ENCODE measurements around the gene PCDH9.

The PCDH9 gene

GRCh38 chr13:67229481-67230403 lies at the start of gene PCDH9:
Gene PCDH9 (minus strand): TSS chr13:67230336. CDS start chr13:67228440, 1,896 bp downstream.
- H3K4me3 ChIP-seq (ENCODE audit: low read depth, low read length): peak within 1 kb of the TSS; percentile 96
- no peak for TF ChIP-seq CTCF (IDR thresholded peaks at IDR 0.05; ENCODE audit: low read depth, low read length)

GRCh38 chr13:67278235-67278634 lies 48.1 kb upstream of the PCDH9 start:
- no peak for TF ChIP-seq CTCF (IDR thresholded peaks at IDR 0.05; ENCODE audit: low read depth, low read length)
- no peak overlapping the region for H3K4me3 ChIP-seq (ENCODE audit: low read depth, low read length)

DNA sequence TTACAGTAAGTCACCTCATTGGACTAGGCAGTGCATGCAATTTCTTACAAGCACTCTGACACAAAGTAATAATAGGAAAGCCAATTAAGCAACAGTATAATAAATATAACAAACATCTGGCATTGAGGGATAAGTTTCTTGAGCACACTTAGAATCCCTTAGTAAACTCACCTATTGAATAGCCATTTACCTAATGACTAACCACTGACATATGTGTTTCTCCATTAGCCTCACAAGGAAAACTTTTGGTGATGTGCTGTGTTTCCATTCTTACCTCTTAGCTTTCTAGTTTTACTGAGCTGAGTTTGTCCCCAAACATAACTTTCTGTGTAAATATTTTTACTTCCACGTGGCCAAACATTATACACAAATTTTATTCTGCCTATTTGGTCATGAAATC lies 47.4 kb upstream of the PCDH9 start:
- H3K4me3 ChIP-seq (ENCODE audit: low read depth, low read length): no peak overlapping the region
- TF ChIP-seq CTCF (IDR thresholded peaks at IDR 0.05; ENCODE audit: low read depth, low read length): no peak

DNA sequence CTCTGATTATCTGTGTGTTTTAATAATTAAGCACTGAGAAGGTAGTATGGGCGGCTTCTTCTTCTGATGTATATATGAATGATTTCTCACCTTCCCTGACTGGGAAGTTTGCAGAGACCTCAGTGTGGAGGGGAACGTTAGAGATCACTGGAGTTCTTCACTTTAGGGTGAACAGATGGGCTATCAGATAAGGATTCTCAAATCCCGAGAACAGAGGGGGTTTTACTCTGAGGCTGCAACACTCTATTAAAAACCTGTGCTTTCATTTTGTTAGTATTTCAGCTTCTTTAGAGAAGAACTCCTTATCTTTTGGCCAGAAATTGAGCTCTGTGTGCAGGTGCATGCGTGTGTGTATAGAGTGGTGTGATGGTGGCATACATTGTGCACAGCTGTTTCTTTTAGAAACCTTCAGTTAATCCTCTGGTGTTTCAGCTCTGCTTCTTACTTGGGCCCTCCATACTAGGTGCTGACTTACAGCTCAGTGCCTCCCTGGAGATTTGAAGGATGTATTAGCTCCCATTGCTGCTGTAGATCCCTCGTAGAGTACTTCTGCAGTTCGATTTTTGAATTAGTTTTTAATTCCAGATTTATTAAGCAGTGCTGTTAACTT lies 45.3 kb upstream of the PCDH9 start:
- no peak for TF ChIP-seq CTCF (IDR thresholded peaks at IDR 0.05; ENCODE audit: low read depth, low read length)
- H3K4me3 ChIP-seq (ENCODE audit: low read depth, low read length): no peak overlapping the region

GRCh38 chr13:67273001-67273400 lies 42.9 kb upstream of the PCDH9 start:
- no peak for TF ChIP-seq CTCF (IDR thresholded peaks at IDR 0.05; ENCODE audit: low read depth, low read length)
- H3K4me3 ChIP-seq (ENCODE audit: low read depth, low read length): no peak overlapping the region

DNA sequence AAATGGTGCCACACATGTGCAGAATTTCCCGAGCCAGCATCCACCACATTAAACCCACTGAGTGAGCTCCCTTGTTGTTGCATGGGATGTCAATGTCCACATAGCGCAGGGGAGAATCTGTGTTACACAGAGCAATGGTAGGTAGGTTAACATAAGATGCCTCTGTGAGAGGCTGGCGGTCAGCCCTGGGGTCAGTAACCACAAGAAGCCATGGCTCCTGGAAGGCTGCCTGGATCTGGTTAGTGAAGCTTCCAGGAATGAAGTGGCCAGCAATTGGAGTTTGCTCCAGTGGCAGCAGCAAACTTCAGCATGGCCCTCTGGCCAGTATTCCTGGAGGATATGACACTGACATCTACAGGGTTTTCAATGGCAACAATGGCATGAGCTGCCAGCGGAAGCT lies 37.0 kb upstream of the PCDH9 start:
- H3K4me3 ChIP-seq (ENCODE audit: low read depth, low read length): no peak overlapping the region
- no peak for TF ChIP-seq CTCF (IDR thresholded peaks at IDR 0.05; ENCODE audit: low read depth, low read length)

- H3K4me3 ChIP-seq (ENCODE audit: low read depth, low read length): no peak overlapping the region
- no peak for TF ChIP-seq CTCF (IDR thresholded peaks at IDR 0.05; ENCODE audit: low read depth, low read length)
These were observed 29.1 kb upstream of the PCDH9 start for GRCh38 chr13:67259208-67259607.
